Thyroid gland (tissue), 4 donors: ENCODE results near the gene DNAAF8. TPM values are rescaled to one million over a fixed set of nuclear protein-coding genes. Genes with fewer than 3 reads are reported as not detected.

Experiments
- DNase-seq, 2 donors: peaks; one replicate each; pipeline ENCODE4 v3.0.0-alpha.2; 2019
- H3K27ac ChIP-seq, 3 donors: fragments of 200-600 bp; sonication (generic); 1 replicate in 2 of 3; 2 replicates in 1 of 3; pipeline ENCODE4 v1.5.1; 2016 to 2019; ENCODE audit warnings: mild to moderate bottlenecking in 1 of 3, moderate library complexity in 1 of 3
- H3K27me3 ChIP-seq: fragments of 200-600 bp; sonication (generic); one replicate; pipeline ENCODE4 v1.5.1; 2019
- H3K36me3 ChIP-seq, 2 donors: fragments of 200-600 bp; sonication (generic); one replicate each; pipeline ENCODE4 v1.5.1; 2016 to 2019
- H3K4me1 ChIP-seq, 2 donors: fragments of 200-600 bp; sonication (generic); one replicate each; pipeline ENCODE4 v1.5.1; 2017 to 2019
- H3K4me3 ChIP-seq, 3 donors: fragments of 200-600 bp; sonication (generic); replicated peaks in 1 of 3; 1 replicate in 2 of 3; 2 replicates in 1 of 3; pipeline ENCODE4 v1.5.1; 2016; ENCODE audit warnings: mild to moderate bottlenecking in 1 of 3
- H3K9me3 ChIP-seq: fragments of 200-600 bp; sonication (generic); one replicate; pipeline ENCODE4 v1.5.1; 2017
- POLR2A ChIP-seq, 2 donors: fragments of 450-650 bp; IDR thresholded peaks; one replicate each; pipeline ENCODE4 v1.6.1; 2017; ENCODE audit warnings: antibody characterized with exemption in 2 of 2, mild to moderate bottlenecking in 2 of 2, moderate library complexity in 1 of 2
- WGBS, 2 donors: methylation state at CpG; one replicate each; pipeline ENCODE4 v1.1.5; 2017; 5-methylcytosine and 5-hydroxymethylcytosine counted together
- intact Hi-C: fragments of 100-400 bp; cut with DNase I; formaldehyde crosslinking; loops from one replicate; pipeline ENCODE4 v1.15.1; 2023
- total RNA-seq, 4 donors: library from RNA; depleted of rRNA; stranded (reverse); fragments of >200 nt; gene quantifications; one replicate each; pipeline ENCODE4 v1.2.3, GENCODE V29; 2016
- TF ChIP-seq, protein P1 (sequence below), 6 experiments: fragments of 200-600 bp in 3 of 6; fragments of 450-650 bp in 3 of 6; sonication (generic) in 3 of 6; IDR thresholded peaks; one replicate each; pipeline ENCODE4 v1.5.1; 2016 to 2019; ENCODE audit warnings: antibody characterized with exemption in 6 of 6, mild to moderate bottlenecking in 2 of 6, inconsistent platforms in 1 of 6, moderate library complexity in 1 of 6

DNAAF8 gene
- total RNA-seq, 4 donors from 2014 or later: 0.25 to 4.1 (median 2.8) TPM

DNA sequence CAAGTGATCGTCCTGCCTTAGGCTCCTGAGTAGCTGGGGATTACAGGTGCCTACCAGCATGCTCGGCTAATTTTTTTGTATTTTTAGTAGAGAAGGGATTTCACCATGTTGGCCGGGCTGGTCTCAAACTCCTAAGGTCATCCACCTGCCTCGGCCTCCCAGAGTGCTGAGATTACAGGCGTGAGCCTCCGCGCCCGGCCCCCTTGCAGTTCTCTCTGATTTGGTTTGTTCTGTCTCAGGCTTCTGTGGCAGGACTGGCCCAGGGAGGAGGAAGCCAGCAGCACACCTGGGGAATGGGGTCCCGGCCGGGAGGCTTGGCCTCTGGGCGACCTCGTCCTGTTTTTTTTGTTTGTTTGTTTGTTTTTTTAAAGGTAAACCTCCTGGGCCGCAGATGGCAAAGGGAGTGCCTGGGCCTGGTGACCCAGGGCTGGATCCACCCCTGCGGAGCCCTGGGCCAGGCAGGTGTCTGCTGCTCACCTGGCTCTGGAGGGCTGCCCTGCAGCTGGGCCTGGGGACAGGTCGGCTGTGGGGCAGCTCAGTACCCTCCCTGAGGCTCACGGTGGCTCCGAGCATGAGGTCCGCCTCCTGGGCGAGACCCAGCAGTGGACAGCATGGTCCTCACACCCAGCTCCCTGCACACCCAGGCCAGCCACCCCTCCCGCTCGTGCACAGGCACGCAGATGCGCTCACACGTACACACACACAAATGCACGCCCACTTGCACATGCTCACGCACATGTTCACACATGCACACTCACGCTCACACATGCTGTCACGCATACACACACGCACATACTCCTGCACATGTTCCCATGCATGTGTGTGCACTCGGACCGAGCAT, 44.3 kb upstream of the DNAAF8 start:
- no peaks in the 10 kb centered on the region for H3K9me3 ChIP-seq
- H3K36me3 ChIP-seq: peaks cover 11 to 12% of the 10 kb centered on the region in 2 donors
- TF ChIP-seq, protein P1, sequence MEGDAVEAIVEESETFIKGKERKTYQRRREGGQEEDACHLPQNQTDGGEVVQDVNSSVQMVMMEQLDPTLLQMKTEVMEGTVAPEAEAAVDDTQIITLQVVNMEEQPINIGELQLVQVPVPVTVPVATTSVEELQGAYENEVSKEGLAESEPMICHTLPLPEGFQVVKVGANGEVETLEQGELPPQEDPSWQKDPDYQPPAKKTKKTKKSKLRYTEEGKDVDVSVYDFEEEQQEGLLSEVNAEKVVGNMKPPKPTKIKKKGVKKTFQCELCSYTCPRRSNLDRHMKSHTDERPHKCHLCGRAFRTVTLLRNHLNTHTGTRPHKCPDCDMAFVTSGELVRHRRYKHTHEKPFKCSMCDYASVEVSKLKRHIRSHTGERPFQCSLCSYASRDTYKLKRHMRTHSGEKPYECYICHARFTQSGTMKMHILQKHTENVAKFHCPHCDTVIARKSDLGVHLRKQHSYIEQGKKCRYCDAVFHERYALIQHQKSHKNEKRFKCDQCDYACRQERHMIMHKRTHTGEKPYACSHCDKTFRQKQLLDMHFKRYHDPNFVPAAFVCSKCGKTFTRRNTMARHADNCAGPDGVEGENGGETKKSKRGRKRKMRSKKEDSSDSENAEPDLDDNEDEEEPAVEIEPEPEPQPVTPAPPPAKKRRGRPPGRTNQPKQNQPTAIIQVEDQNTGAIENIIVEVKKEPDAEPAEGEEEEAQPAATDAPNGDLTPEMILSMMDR (IDR thresholded peaks at IDR 0.05): no peak
- TF ChIP-seq POLR2A (IDR thresholded peaks at IDR 0.05): no peak
- peaks cover 15 to 18% of the 10 kb centered on the region in 2 donors for H3K4me1 ChIP-seq
- H3K4me3 ChIP-seq: no peak overlapping the region
- H3K27me3 ChIP-seq: no peaks in the 10 kb centered on the region
- intact Hi-C loops: no loop called here
- 90 to 94% methylated on average over 24 to 31 of the region's 31 CpGs for WGBS, 2 donors
- no peak overlapping the region for H3K27ac ChIP-seq
- no peak for DNase-seq

DNA sequence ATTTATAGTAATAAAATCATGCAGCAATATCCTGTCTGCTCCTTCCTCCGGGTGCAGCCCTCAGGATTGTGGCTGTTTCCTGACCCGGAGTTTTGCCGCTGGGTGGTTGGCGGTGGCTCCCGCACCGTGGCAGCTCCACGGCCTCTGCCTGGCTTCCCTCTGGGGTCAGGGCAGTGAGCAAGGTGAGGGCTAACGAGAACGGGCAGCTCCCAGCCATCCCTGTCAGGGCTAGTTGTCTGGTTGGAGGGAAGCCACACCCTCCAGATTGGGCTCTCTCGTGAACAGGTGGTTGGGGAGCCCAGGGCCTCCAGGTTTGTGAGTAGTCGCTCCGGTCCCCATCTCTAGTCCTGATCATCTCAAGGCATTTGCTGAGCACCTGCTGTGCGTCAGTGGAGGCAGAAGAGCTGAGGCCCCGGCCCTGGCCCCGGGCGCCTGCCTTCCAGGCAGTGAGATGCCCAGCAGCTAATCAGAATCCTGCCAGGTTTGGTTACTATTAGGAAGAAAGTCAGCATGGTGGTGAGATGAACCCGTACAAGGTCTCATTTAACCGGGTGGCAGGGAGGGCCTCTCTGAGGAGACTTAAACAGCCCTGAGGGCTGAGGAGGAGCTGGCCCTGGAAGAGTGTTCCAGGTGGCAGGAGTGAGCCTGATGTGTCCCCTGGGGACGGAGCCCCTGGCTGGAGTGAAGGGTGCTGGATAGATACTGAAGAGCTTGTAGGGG, 43.2 kb upstream of the DNAAF8 start:
- no peak for DNase-seq
- no peak for TF ChIP-seq POLR2A (IDR thresholded peaks at IDR 0.05)
- TF ChIP-seq, protein P1 (IDR thresholded peaks at IDR 0.05): no peak
- WGBS, 2 donors: 80 to 87% methylated on average over 19 of the region's 19 CpGs
- Histone ChIP-seq H3K36me3 (peaks cover 9 to 21% of the 10 kb centered on the region in 2 donors), H3K4me3 (no peak overlapping the region), H3K9me3 (no peaks in the 10 kb centered on the region), H3K27me3 (no peaks in the 10 kb centered on the region), H3K4me1 (peaks cover 15 to 22% of the 10 kb centered on the region in 2 donors), H3K27ac (no peak overlapping the region)
- intact Hi-C loops: no loop called here

DNA sequence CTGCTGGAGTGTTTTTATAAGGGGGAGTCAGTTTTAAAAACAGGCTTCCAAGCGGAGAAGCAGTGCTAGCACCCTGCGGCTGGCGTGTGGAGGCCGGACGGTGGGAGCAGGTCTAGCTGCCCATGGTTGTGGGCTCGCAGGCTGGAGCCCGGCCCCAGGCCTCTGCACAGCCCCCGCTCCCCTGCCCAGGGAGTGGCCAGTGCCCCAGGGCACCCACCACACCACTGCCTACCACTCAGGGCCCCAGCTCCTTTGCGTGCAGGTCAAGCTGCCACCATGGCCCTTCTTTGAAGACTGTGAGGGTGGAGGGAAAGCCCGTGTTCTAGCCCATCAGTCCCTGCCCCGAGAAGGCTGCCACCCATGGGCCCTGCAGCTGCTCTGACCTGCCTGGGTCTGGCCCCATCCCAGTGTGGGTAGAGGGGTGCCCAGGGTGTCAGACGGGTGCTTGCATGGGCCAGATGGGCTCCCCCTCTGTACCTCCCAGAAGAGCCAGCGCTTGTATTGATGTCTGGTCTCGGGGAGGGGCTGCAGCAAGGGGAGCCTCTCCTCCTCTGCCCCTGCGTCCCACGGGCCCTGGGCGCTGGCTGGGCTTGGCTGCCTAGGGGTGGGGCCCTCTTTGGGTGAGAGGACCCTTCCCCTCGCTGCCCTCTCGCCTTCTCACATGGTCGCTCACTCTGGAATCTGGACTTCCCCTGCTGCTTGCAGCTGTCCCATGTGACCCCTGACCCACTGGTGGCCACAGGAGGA, 42.5 kb upstream of the DNAAF8 start:
- H3K4me3 ChIP-seq: no peak overlapping the region
- no peak overlapping the region for H3K27ac ChIP-seq
- TF ChIP-seq POLR2A (IDR thresholded peaks at IDR 0.05): no peak
- TF ChIP-seq, protein P1 (IDR thresholded peaks at IDR 0.05): no peak
- H3K36me3 ChIP-seq: peaks cover 13 to 17% of the 10 kb centered on the region in 2 donors
- intact Hi-C loops: no loop called here
- 65 to 80% methylated on average over 6 to 9 of the region's 20 CpGs for WGBS, 2 donors
- peaks cover 15 to 22% of the 10 kb centered on the region in 2 donors for H3K4me1 ChIP-seq
- DNase-seq: no peak
- H3K9me3 ChIP-seq: no peaks in the 10 kb centered on the region
- no peaks in the 10 kb centered on the region for H3K27me3 ChIP-seq

DNA sequence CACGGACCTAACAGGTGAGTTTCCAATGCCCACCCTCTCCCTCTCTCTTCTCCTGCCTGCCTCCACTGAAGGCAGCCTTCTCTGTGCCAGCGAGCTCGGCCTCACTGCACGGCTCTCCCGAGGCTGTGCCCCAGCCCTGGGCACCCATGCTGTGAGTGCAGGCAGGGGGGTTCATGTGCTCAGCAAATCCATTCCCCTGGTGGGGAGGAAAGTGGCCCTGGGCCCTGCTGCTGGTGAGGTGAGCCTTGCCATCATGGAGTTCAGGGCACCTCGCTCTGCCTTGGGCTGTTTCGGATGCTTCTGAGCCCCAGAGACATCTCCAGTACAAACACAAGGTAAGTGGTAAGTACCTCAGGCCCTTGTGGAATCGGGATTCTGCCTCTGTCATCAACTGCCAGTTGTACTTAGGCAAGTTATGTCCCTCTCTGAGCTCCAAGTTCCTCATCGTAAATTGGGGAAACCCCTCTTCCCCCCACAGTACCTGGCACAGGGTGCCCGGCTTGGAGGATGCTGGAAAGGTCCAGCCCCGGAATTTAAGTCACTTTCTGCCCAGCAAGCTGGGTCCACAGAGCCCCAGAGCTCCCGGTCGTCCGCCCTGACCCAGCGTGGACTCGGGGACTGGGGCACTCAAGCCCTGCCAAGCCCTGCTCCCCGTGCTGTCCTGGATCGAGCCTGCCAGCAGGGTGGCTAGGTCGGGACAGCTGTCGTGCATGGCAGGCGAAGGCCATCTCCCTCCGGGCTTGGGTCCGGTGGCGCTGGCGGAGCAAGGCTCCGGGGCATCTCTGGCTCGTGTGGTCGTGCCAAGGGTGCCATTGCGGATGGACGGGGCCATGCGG, 41.7 kb upstream of the DNAAF8 start:
- WGBS, 2 donors: 24 to 34% methylated on average over 20 to 23 of the region's 31 CpGs
- intact Hi-C loops: no loop called here

More for the DNA sequence above, 41.7 kb upstream of the DNAAF8 start:
- Histone ChIP-seq H3K27me3 (no peaks in the 10 kb centered on the region), H3K36me3 (peaks cover 17 to 22% of the 10 kb centered on the region in 2 donors), H3K4me3 (peak overlapping the region in 2 of 3 donors; percentile 64 to 97), H3K4me1 (peaks cover 15 to 22% of the 10 kb centered on the region in 2 donors), H3K27ac (peak overlapping the region; percentile 31 to 69 (median 48)), H3K9me3 (no peaks in the 10 kb centered on the region)
- DNase-seq: no peak
- TF ChIP-seq, protein P1 (IDR thresholded peaks at IDR 0.05): no peak
- no peak for TF ChIP-seq POLR2A (IDR thresholded peaks at IDR 0.05)
